ENCODE measurements around the gene PDIA4.

The PDIA4 gene

DNA sequence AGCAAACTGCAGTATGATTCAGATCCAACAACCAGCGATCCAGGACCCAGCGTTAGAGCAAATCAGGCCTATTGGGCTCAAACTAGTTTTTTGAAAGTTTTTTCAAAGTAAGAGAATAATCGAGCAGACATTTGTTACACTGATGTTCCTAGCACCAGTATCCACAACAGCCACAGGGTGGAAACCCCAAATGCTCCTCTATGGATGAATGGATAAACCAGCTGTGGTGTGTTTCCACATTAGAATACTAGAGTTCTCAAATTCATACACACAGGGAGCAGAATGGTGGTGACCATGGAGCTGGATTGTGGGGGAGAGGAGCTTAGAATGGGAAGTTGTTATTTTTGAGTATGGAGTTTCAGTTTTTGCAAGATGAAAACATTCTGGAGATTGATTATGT, 60.7 kb downstream of the PDIA4 start:
- no peak for DNase-seq (ENCODE audit: low read depth)

DNA sequence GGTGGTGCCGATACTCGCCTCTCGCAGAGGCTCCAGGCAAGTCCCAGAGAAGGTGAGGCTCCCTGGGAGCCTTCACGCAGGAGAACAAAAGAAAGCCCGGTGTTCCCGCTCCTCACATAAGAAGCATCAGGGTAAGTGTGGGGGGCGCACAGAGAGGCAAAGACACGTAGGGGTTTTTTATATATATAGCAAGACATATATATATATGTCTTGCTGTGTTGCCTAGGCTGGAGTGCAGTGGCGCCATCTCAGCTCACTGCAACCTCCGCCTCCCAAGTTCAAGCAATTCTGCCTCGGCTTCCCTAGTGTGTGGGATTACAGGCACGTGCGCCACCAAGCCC, 61.3 kb downstream of the PDIA4 start:
- no peak for DNase-seq (ENCODE audit: low read depth)

DNA sequence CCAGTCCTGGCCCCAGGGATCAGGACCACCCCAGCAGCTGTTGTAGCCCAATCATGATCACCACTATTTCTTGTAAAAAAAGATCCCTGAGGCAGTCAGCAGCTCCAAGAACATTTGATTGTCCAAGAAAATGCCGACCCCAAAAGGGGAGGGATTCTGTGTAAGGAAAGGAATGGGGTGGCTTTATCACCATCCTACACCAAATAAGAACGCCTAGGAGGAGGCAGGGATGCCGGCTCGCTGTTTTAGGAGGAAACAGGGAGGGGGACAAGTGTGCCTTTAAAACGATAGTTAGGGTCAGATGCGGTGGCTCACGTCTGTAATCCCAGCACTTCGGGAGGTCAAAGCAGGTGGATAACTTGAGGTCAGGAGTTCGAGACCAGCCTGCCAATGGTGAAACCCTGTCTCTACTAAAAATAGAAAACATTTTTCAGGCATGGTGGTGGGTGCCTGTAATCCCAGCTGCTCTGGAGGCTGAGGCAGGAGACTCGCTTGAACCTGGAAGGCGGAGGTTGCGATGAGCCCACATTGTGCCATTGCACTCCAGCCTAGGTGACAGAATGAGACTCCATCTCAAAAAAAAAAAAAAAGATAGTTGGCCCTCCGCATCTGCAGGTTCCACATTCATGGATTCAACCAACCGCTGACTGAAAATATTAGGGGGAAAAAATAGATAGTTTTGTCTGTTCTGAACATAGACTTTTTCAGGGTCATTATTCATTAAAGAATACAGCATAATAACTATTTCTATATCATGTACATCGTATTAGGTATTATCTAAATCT, 63.6 kb downstream of the PDIA4 start:
- no peak for DNase-seq (ENCODE audit: low read depth)

DNA sequence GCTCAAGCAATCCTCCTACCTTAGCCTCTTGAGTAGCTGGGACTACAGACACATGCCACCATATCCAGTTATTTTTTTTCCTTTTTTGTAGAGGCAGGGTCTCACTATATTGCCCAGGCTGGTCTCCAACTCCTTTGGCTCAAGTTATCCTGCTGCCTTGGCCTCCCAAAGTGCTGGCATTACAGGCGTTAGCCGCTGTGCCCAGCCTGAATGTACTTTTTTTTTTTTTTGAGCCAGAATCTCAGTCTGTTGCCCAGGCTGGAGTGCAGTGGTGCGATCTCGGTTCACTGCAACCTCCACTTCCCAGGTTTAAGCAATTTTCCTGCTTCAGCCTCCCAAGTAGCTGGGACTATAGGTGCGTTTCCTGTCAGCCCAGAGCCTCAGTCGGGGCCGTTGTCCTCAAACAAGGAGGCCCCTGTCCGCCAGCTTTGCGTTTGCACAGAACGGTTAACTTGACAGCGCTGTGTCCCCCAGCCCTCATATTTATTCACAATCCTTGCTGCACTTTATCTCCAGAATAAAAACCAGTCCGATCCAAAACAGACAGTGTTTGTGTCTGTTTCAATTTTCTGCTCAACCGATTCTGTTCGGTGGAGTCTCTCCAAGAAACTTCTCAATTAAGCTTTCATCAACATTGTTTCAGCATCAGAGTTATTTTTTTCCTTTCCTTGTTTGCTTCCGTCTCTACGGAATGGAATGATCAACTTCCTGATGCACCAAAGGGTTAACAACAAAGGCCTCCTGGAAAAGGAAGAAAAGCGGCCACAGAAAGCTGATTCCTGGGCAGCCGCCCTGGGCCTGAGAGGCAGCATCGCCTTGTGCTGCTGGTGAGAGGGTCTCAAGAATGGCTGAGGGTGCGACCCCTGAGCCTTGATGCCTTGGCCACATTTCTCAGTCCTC, 64.5 kb downstream of the PDIA4 start:
- DNase-seq (ENCODE audit: low read depth), result no peak

DNA sequence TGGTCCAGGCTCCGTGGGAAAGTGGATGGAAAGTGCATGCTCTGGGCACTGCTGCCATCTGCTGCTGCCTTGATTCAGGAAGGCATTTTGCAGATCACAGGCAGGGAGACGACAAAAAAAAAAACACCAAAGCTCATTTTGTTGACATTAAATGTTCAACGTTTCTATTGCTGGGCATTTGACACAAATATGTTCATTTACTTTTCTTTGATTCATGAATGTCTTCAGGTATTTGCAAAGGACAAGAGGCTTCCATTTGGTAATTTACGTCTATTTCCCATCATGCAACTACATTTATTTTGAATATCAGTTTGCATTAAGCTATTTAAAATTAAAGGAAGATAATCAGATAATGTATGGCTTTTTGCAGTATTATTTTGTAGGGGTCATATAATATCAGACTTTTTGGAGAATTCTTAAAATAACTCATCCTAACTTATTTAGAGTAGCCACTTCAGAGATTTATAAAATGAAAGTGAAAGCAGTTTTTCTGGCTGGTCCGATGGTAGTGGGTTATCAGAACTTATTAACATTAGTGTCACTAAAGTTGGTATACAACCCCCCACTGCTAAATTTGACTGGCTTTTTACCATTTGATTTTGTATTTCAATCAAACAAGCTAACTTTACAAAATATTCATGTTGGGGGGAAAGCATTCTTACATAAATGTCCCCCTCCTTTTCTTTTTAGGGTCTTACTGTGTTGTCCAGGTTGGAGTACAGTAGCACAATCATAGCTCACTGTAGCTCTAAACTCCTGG, 65.3 kb downstream of the PDIA4 start:
- DNase-seq (ENCODE audit: low read depth), result peak; percentile 28

DNA sequence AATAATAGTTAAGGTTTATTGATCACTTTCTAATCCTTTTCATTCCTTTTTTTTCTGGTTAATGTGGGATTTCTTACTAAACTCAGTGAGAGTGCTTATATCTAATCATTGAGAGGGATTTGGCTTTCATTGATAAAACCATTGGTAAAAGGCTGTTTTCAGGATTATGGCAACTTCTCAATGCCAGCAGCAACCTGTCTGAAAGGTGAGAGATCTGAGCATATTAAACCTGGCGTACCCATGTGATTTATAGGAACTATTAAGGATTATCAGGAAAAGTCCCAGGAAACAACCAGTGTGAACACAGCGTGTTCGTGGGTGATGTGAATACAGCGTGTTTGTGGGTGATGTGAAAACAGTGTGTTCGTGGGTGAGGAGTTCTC, 65.9 kb downstream of the PDIA4 start:
- DNase-seq (ENCODE audit: low read depth), result no peak

DNA sequence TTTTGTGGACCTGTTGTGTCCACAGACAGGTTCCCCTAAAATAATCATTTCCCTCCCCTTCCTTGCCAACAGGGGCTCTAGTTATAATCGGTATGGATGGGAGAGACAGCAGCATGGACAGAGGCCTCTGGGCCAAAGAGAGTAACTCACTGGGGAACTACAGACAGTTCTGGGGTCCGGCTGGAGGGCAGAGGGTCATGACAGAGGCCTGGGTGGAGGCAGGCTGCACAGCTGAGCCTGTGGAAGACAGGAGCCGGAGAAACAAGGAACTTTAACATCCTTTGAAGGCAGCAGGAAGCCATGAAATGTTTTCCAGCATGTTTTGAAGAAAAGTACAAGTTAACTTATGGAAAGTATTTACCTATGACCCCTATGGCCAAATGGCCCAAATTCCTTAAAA, 68.6 kb downstream of the PDIA4 start:
- DNase-seq (ENCODE audit: low read depth), result no peak

DNA sequence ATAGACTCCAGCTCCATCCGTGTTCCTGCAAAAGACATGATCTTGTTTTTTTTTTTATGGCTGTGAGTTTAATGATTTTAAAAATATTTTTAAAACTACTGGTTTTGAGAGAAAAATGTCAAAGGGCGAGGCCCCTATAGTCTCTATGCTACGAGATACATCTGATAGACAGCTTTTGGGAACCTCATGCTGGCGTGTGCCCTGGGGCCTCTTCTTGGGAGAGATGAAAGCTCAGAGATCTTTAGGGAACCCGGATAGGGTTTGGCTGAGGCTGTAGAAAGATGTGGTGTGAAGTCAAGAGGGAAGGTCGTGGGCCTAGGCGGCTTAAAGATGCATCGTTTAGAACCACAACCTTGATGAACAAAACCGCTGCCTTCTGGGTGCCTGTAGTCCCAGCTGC, 70.2 kb downstream of the PDIA4 start:
- no peak for DNase-seq (ENCODE audit: low read depth)

DNA sequence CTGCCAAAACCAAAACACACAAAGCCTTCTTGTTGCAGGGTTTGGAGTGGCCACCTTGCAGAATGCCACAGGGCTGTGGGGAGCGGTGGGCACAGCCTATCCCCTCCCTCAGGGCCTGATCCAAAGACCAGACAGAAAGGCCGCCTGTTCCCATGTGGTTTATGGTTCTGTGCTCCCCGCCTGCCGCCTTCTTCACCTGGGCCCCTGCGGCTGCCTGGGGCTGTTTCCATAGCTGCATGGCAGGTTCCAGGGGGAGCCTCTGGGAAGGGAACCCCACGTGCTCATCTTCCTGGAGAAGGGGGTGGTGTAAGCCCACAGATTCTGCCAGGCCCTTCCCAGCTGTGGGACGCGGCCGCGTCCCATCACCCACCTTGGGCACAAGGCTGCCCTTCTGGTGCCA, 73.5 kb downstream of the PDIA4 start:
- DNase-seq (ENCODE audit: low read depth), result no peak

DNA sequence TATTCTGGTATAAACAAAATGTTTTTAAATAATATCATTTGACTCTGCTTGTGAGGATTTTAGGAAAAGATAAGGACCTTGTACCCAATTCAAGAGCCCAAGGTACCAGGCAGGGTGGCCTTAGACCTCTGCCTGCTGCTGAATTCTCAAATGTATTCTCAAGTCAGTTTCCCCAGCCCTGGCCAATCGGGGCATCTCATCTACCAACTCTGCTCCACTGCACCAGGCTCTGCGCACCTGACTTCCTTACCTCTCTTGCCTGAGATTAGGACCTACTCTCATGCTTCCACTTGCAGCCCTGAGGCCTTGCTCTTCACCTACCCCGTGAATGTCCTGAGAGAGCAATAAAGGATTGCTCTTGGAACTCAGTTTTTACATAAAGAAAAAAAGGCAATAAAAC, 74.6 kb downstream of the PDIA4 start:
- DNase-seq (ENCODE audit: low read depth), result no peak
